Mucosa of stomach (tissue), 1 donor: Measurements from ENCODE around the gene HEATR5B.
A peak's percentile ranks its signal among the peaks of the same experiment; 100 is the strongest.

Experiments
- H3K27me3 ChIP-seq: one replicate; pipeline ENCODE4 v1.7.0; 2013; ENCODE audit warnings: mild to moderate bottlenecking, low read length; ENCODE audit not compliant: control insufficient read depth, insufficient read depth
- H3K36me3 ChIP-seq: one replicate; pipeline ENCODE4 v1.7.0; 2013; ENCODE audit warnings: low read length; ENCODE audit not compliant: control insufficient read depth, insufficient read depth
- H3K4me1 ChIP-seq: one replicate; pipeline ENCODE4 v1.7.0; 2013; ENCODE audit warnings: mild to moderate bottlenecking, low read length; ENCODE audit not compliant: control insufficient read depth, insufficient read depth
- H3K4me3 ChIP-seq: one replicate; pipeline ENCODE4 v1.7.0; 2013; ENCODE audit warnings: low read length
- H3K9ac ChIP-seq: one replicate; pipeline ENCODE4 v1.7.0; 2013; ENCODE audit warnings: mild to moderate bottlenecking, low read length, moderate library complexity
- H3K9me3 ChIP-seq: one replicate; pipeline ENCODE4 v1.7.0; 2013; ENCODE audit warnings: mild to moderate bottlenecking, low read length, moderate library complexity; ENCODE audit not compliant: control insufficient read depth
- donor health status: Pancreatic carcinoma.

The HEATR5B gene

DNA sequence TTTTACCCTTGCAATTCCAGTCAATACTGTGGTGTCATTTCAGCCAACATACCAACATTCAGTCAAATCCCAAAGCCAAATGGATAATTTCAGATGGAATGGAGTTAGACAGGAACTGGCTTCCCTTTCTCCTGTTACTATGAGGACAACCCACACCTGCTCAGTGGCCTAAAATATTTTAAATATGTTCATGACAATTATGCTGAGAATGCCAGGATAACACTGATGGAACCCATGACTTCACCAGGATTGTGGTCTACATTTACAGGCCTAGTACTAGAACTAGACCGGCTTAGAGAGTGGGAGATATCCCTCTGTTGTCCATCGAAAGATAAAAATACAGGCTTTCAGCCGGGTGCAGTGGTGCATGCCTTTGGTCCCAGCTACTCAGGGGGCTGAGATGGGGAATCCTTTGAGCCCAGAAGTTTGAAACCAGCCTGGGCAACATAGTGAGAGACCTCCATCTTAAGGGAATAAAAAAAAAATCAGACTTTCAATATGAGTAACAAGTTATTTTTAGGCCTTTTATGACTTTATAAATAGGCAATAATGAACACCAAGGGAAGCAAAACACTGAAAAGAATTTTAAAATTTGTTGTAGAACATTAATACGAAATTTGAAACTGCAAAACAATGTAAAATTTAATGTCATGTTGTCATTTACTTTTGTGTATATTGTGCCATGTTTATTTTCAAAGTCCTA is 14.4 kb upstream of the HEATR5B start:
- H3K9ac ChIP-seq, result no peak overlapping the region
- H3K9me3 ChIP-seq, result no peaks in the 10 kb centered on the region
- no peaks in the 10 kb centered on the region for H3K4me1 ChIP-seq
- peaks cover 3% of the 10 kb centered on the region for H3K36me3 ChIP-seq
- no peak overlapping the region for H3K4me3 ChIP-seq
- H3K27me3 ChIP-seq, result no peaks in the 10 kb centered on the region

DNA sequence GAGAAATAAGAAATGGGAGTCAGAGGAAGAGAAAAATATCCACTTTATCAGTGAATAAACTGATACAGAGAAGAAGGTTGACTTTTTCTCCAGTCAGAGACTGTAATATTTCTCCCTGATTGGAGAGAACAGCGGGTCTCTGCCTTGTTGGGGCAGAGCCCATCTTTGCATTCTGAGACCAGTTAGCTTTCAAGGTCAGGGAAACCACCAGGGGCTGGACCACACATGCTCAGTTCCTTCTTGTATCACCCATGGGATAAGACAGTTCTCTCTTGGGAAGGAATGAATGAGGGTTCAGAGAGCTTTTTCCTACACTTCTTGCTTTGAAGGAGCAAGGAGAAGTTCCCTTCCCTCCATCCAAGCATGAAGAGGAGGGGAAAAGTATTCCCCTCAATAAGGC is 12.4 kb upstream of the HEATR5B start:
- Histone ChIP-seq H3K4me3 (no peak overlapping the region), H3K36me3 (peaks cover 3% of the 10 kb centered on the region), H3K9me3 (no peaks in the 10 kb centered on the region)

DNA sequence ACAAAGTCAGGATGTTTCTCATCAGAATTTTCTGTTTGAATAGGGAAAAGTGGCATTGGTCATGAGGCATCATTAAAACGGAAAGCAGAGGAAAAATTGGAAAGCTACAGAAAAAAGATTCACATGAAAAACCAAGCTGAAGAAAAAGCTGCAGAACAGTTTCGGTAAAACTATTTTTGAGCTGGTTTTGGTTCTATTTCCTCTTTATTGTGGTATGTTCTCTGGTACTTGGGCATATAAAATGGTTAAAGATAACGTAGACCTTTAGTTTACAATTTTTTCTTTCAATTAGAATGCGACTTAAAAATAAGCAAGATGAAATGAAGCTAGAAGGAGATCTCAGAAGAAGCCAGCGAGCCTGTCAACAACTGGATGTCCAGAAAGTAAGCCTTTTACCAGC is 7.7 kb upstream of the HEATR5B start:
- Histone ChIP-seq H3K9me3 (no peaks in the 10 kb centered on the region), H3K36me3 (peaks cover 7% of the 10 kb centered on the region), H3K4me3 (no peak overlapping the region), H3K27me3 (no peaks in the 10 kb centered on the region), H3K9ac (no peak overlapping the region), H3K4me1 (no peaks in the 10 kb centered on the region)

More for the DNA sequence above, 12.4 kb upstream of the HEATR5B start:
- Histone ChIP-seq H3K4me1 (no peaks in the 10 kb centered on the region), H3K9ac (no peak overlapping the region), H3K27me3 (no peaks in the 10 kb centered on the region)

DNA sequence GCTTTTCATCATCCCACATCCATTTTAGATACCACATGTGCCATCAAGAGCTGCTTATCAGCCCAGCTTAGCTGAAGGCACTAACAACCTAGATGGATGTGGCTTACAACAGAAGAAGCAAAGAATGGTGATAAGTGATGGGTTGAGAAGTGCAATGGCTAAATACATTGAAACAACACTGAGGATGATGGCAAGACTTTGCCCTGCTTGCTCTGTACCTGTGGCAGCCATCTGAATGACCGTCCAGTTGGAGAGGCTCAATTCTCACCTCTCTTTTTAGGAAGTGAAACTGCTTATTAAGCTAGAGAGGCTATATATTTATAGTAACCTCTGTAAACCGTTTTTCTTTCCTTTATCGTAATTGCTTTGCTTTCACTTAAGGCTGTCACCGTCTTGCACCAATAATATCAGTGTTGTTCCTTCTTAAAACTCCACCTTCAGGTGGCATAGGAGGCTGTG is 5.9 kb upstream of the HEATR5B start:
- peaks cover 7% of the 10 kb centered on the region for H3K36me3 ChIP-seq
- H3K9ac ChIP-seq, result no peak overlapping the region
- H3K27me3 ChIP-seq, result no peaks in the 10 kb centered on the region
- H3K9me3 ChIP-seq, result no peaks in the 10 kb centered on the region
- peaks cover 8% of the 10 kb centered on the region for H3K4me1 ChIP-seq
- no peak overlapping the region for H3K4me3 ChIP-seq

DNA sequence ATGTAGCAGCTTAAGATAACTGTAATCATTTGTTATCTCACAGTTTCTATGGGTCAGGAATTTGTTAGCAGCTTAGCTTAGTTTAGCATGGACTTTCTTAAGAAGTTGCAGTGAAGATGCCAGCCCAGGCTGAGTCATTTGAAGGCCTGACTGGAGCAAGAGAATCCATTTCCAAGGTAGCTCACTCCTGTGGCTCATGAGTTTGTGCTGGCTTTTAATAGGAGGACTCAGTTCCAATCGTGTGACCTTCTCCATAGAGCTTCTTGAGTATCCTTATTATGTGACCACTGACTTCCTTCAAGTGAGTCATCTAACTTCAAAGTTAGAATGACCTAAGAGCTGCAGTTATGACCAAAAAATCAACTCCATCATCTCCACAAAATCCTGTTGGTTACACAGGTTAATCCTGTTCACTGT is 1.6 kb upstream of the HEATR5B start:
- Histone ChIP-seq H3K4me1 (peaks cover 13% of the 10 kb centered on the region), H3K9me3 (no peaks in the 10 kb centered on the region), H3K27me3 (no peaks in the 10 kb centered on the region), H3K4me3 (no peak overlapping the region), H3K36me3 (peaks cover 3% of the 10 kb centered on the region), H3K9ac (no peak overlapping the region)

DNA sequence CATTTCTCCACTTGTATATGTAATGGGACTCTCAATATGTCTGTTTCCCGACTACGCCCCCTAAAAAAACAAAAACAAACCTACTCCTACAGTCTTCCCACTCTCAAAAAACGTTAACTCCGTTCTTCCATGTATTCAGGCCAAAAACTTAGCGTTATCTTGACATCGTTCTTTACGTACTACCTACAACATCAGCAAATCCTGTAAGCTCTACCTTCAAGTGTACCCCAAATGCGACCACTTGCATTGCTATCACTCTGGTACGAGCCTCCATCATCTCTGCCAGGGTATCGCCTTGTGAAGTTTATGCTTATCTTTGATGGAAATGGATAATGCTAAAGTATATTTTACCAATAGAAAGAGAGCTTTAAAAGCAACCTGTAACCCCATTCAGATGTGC is 625 bp upstream of the HEATR5B start:
- no peaks in the 10 kb centered on the region for H3K27me3 ChIP-seq
- peaks cover under 1% of the 10 kb centered on the region for H3K36me3 ChIP-seq
- peak overlapping the region; percentile 78 for H3K9ac ChIP-seq
- peak overlapping the region; percentile 32 for H3K4me3 ChIP-seq
- H3K4me1 ChIP-seq, result peaks cover 20% of the 10 kb centered on the region
- no peaks in the 10 kb centered on the region for H3K9me3 ChIP-seq

DNA sequence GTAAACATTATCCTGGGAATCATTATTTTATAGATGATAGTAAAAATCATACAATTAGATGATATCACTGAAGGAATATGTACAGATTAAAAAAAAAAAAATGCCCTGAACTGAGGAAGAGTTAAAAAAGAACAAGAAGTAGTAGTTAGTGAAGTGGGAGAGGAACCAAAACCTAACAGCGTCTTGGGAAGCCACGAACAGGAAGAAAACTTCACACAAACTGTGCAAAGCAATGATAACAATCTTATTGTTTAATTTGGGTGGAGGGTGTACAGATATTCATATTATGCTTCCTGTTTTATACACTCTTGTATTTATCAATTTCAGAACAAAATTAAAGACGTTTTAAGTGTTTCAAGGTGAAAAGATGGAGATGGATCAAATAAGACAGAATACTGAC is 3.5 kb downstream of the HEATR5B start:
- Histone ChIP-seq H3K36me3 (no peaks in the 10 kb centered on the region), H3K9me3 (no peaks in the 10 kb centered on the region), H3K9ac (no peak overlapping the region), H3K27me3 (no peaks in the 10 kb centered on the region), H3K4me1 (peaks cover 20% of the 10 kb centered on the region), H3K4me3 (no peak overlapping the region)

DNA sequence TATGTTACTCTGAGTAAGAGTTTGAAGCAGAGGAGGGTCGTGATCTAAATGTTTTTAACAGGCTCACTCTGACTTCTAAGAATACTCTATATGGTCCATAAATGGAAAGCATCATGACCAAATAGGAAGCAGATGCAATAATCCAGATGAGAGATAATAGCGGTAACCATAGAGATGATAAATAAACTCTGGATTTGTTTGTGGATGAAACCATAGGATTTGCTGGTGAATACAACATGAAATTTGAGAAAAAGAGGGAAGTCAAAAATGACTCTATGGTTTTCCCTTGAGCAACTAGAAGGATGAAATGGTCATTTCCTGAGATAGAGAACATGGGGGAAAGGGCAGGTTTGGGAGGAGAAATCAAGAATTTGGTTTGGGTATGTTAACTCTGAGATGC is 3.9 kb downstream of the HEATR5B start:
- no peaks in the 10 kb centered on the region for H3K9me3 ChIP-seq
- H3K9ac ChIP-seq, result no peak overlapping the region
- H3K36me3 ChIP-seq, result no peaks in the 10 kb centered on the region
- H3K4me3 ChIP-seq, result no peak overlapping the region
- peaks cover 16% of the 10 kb centered on the region for H3K4me1 ChIP-seq
- no peaks in the 10 kb centered on the region for H3K27me3 ChIP-seq

DNA sequence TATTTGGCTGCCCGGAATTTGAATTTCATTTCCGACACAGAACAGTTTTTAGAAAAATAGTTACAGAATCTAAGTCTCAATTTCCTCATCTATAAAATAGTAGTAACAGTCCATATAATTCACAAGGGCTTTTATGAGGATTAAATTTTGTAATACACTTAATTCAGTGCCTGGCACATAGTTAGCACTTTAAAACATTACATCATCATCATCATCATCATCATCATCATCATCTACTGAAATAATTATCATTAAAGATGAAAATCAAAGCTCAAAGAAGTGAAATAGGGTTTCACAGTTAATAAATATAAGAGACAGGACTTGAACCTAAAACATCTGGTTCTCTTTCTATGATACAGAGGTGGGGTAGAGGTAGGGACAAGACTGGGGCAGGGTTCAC is 13.2 kb downstream of the HEATR5B start:
- Histone ChIP-seq H3K9ac (no peak overlapping the region), H3K36me3 (no peaks in the 10 kb centered on the region), H3K4me3 (no peak overlapping the region), H3K27me3 (no peaks in the 10 kb centered on the region), H3K4me1 (no peaks in the 10 kb centered on the region), H3K9me3 (no peaks in the 10 kb centered on the region)

DNA sequence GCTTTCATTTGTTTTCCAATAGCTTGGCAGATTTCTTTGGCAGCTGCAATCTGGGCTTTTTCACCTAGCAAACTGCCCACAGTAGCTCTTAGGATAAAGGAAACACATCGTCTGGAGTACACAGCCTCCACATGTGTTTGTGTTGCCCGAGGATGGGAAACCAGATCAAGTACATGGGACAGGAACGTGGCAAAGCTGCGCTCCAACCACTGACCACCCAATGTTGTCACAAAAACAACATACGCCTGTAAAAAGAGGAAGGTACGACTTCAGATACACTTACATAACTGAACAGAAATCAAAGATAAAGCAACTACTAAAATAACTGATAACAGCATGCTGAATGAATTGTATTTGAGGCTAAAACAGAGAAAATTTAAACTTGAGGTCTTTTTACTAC is 15.5 kb downstream of the HEATR5B start:
- H3K4me3 ChIP-seq, result no peak overlapping the region
- no peaks in the 10 kb centered on the region for H3K4me1 ChIP-seq
- peaks cover 5% of the 10 kb centered on the region for H3K36me3 ChIP-seq
- no peaks in the 10 kb centered on the region for H3K9me3 ChIP-seq
- H3K9ac ChIP-seq, result no peak overlapping the region
- no peaks in the 10 kb centered on the region for H3K27me3 ChIP-seq

DNA sequence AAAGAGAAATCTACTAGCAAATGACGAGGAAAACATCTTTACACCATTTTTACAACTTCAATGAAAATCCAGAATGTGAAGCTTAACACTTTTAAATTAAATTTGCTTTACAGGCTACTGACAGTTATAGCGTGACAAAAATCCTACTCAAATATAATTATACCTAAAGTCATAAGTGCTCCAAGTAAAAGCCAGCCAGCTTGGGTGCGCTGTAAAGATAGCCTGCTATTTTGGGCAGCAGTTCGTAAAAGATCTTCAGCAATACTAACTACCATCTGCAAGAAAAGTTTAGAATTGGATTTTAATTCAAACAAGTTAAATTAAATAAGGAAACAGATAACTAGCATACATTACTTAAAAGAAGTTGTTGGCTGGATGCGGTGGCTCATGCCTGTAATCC is 22.4 kb downstream of the HEATR5B start:
- Histone ChIP-seq H3K9ac (no peak overlapping the region), H3K4me3 (no peak overlapping the region), H3K27me3 (no peaks in the 10 kb centered on the region), H3K9me3 (no peaks in the 10 kb centered on the region), H3K36me3 (peaks cover 5% of the 10 kb centered on the region), H3K4me1 (no peaks in the 10 kb centered on the region)

DNA sequence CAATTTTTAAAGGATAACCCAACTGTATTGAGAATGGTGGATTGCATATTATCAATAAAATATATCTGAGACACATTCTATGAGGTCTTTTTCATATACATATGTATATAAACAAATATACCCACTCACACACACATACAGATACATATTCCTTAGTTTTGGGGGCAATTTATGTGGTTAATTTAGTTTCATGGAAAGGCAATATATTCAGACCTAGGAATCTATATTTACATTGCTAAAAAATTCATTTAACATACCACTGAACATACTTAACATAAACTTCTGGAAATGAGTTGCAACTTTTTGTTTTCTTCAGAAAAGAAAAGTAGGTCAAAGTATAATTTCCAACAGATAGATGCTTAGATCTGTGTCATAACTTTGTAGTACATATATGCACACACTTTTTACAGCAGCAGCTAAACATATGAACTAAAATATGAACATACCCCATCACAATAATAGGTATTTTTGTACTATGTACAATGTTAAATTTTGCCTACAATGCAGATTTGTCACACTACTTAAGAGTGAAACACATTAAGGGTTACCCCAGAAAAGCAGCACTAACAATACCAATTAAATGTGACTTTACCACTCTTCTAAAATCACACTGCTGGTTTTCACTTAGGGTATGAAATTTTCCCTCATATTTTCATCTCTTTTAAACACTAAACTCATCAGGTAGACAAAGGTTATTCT is 23.0 kb downstream of the HEATR5B start:
- no peaks in the 10 kb centered on the region for H3K4me1 ChIP-seq
- H3K9me3 ChIP-seq, result no peaks in the 10 kb centered on the region
- H3K27me3 ChIP-seq, result no peaks in the 10 kb centered on the region
- H3K9ac ChIP-seq, result no peak overlapping the region
- H3K4me3 ChIP-seq, result no peak overlapping the region
- peaks cover 5% of the 10 kb centered on the region for H3K36me3 ChIP-seq
